ENCODE results near the gene RSF1. TPM values are rescaled to one million over a fixed set of nuclear protein-coding genes. Genes with fewer than 3 reads are reported as not detected.

The RSF1 gene
- total and polyA plus RNA-seq, 8 donors, result 5.6 to 34.3 (median 22.9) TPM

GRCh38 chr11:77819411-77819920, 1.1 kb downstream of the RSF1 start:
- Histone ChIP-seq H3K27ac (peak overlapping the region; percentile 76 to 96 (median 88)), H3K27me3 (no peaks in the 10 kb centered on the region), H3K9me3 (no peaks in the 10 kb centered on the region), H3K4me1 (peaks cover 9 to 21% (median 20%) of the 10 kb centered on the region in 3 donors), H3K4me3 (peak overlapping the region; percentile 78 to 99 (median 97)), H3K36me3 (no peaks in the 10 kb centered on the region)
- no peak for TF ChIP-seq CTCF (IDR thresholded peaks at IDR 0.05)
- 0 to 1% methylated on average over 19 of the region's 19 CpGs for WGBS, 2 donors
- FAIRE-seq (no peak), ATAC-seq (peak; percentile 39 to 65 (median 54)), DNase-seq (peak; percentile 68 to 89 (median 79))
- intact Hi-C loops (cut with DNase I), result no loop called here

GRCh38 chr11:77815459-77815858, 5.1 kb downstream of the RSF1 start:
- FAIRE-seq (no peak), ATAC-seq (no peak), DNase-seq (no peak)
- 81 to 85% methylated on average over 1 of the region's 1 CpG for whole genome bisulfite sequencing, 2 donors
- no peak overlapping the region for H3K27ac ChIP-seq
- intact Hi-C loops (cut with DNase I), result no loop called here
- peaks cover 0 to 8% (median 5%) of the 10 kb centered on the region in 3 donors for H3K4me1 ChIP-seq
- no peak for TF ChIP-seq CTCF (IDR thresholded peaks at IDR 0.05)
- no peak overlapping the region for H3K4me3 ChIP-seq
- H3K9me3 ChIP-seq, result no peaks in the 10 kb centered on the region
- no peaks in the 10 kb centered on the region for H3K27me3 ChIP-seq
- no peaks in the 10 kb centered on the region for H3K36me3 ChIP-seq

- Histone ChIP-seq H3K27me3 (no peaks in the 10 kb centered on the region), H3K4me1 (peaks cover 0 to 8% (median 5%) of the 10 kb centered on the region in 3 donors), H3K36me3 (no peaks in the 10 kb centered on the region), H3K4me3 (no peak overlapping the region), H3K27ac (no peak overlapping the region), H3K9me3 (no peaks in the 10 kb centered on the region)
- FAIRE-seq (no peak), ATAC-seq (no peak), DNase-seq (no peak)
- TF ChIP-seq CTCF (IDR thresholded peaks at IDR 0.05), result no peak
- 97 to 99% methylated on average over 3 of the region's 3 CpGs for WGBS, 2 donors
- intact Hi-C loops (cut with DNase I), result no loop called here
Measured at GRCh38 chr11:77814848-77815247, 5.7 kb downstream of the RSF1 start.

- ATAC-seq, result no peak
- Histone ChIP-seq H3K9me3 (no peaks in the 10 kb centered on the region), H3K36me3 (no peaks in the 10 kb centered on the region), H3K27ac (no peak overlapping the region), H3K4me3 (no peak overlapping the region), H3K4me1 (peaks cover 0 to 5% (median 0%) of the 10 kb centered on the region in 3 donors), H3K27me3 (no peaks in the 10 kb centered on the region)
- intact Hi-C loops (cut with DNase I), result no loop called here
- no peak for FAIRE-seq
- WGBS, 2 donors, result 95 to 96% methylated on average over 9 of the region's 9 CpGs
- no peak for DNase-seq
- TF ChIP-seq CTCF (IDR thresholded peaks at IDR 0.05), result no peak
Measured at GRCh38 chr11:77813256-77813655, 7.3 kb downstream of the RSF1 start.

- 87 to 88% methylated on average over 2 of the region's 2 CpGs for WGBS, 2 donors
- no peaks in the 10 kb centered on the region for H3K9me3 ChIP-seq
- no peak for TF ChIP-seq CTCF (IDR thresholded peaks at IDR 0.05)
- no peak overlapping the region for H3K27ac ChIP-seq
- intact Hi-C loops (cut with DNase I), result no loop called here
- no peak for FAIRE-seq
- H3K27me3 ChIP-seq, result no peaks in the 10 kb centered on the region
- H3K4me1 ChIP-seq, result peaks cover 0 to 7% (median 5%) of the 10 kb centered on the region in 3 donors
- no peaks in the 10 kb centered on the region for H3K36me3 ChIP-seq
- no peak for ATAC-seq
- DNase-seq, result no peak
- no peak overlapping the region for H3K4me3 ChIP-seq
Measured at GRCh38 chr11:77806993-77807392, 13.5 kb downstream of the RSF1 start.

Measured in pancreas (tissue), 10 donors.